AG09319 (cell line): ENCODE data around the gene ST8SIA4.

Experiments
- DNase-seq: peaks from one replicate; pipeline ENCODE4 v3.0.0-alpha.2; 2010; ENCODE audit warnings: low read depth; ENCODE audit errors: extremely low read depth
- TF ChIP-seq, protein P1 (sequence below): IDR thresholded peaks from 2 replicates; pipeline ENCODE4 v1.5.1; 2011; ENCODE audit warnings: low read depth, mild to moderate bottlenecking, inconsistent platforms, low read length, moderate library complexity

The ST8SIA4 gene, protein sequence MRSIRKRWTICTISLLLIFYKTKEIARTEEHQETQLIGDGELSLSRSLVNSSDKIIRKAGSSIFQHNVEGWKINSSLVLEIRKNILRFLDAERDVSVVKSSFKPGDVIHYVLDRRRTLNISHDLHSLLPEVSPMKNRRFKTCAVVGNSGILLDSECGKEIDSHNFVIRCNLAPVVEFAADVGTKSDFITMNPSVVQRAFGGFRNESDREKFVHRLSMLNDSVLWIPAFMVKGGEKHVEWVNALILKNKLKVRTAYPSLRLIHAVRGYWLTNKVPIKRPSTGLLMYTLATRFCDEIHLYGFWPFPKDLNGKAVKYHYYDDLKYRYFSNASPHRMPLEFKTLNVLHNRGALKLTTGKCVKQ

DNA sequence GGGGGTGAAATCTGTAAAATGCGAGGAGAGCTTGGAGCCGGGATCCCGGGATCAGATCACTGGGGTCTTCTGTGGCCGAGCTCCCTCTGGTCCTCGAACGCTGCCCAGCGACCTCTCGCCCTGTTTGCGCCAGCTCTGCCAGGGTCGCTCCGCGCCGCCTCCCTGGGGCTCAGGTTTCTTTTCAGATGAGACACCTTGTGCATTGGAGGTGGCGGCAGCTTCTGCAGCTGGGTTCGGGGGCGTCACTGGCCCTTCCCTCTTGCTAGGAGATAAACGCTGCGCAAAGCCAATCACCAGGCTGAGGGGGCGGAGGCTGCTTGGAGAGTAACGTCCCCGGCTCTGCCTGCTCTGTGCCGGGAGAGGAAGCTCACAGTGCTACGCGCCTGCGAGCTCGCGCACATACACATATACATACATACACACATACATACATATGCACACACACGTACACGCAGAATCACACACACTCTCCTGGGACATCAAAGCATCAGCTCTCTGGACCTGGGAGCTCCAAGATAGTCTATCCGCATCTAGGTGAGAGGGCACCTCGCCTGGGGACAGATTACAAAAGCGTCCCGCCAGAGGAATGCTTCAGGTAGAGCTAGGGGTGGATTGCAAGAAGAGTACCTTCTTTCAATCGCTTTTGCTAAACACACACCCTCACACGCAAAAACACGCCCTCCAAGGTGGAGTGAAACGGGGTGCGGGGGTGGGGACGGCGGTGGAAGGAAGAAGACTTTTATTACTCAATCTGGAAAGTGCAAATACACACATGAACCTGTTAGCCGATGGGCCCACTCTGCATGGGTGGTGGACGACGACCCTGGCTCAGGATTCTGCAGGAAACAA is at the start of gene ST8SIA4:
ST8SIA4 (minus strand) TSS at position 244 of the 849 bp plus-strand sequence. CDS start 327 bp downstream, outside the sequence.
- TF ChIP-seq, protein P1, sequence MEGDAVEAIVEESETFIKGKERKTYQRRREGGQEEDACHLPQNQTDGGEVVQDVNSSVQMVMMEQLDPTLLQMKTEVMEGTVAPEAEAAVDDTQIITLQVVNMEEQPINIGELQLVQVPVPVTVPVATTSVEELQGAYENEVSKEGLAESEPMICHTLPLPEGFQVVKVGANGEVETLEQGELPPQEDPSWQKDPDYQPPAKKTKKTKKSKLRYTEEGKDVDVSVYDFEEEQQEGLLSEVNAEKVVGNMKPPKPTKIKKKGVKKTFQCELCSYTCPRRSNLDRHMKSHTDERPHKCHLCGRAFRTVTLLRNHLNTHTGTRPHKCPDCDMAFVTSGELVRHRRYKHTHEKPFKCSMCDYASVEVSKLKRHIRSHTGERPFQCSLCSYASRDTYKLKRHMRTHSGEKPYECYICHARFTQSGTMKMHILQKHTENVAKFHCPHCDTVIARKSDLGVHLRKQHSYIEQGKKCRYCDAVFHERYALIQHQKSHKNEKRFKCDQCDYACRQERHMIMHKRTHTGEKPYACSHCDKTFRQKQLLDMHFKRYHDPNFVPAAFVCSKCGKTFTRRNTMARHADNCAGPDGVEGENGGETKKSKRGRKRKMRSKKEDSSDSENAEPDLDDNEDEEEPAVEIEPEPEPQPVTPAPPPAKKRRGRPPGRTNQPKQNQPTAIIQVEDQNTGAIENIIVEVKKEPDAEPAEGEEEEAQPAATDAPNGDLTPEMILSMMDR = no peak
- DNase-seq = no peak

DNA sequence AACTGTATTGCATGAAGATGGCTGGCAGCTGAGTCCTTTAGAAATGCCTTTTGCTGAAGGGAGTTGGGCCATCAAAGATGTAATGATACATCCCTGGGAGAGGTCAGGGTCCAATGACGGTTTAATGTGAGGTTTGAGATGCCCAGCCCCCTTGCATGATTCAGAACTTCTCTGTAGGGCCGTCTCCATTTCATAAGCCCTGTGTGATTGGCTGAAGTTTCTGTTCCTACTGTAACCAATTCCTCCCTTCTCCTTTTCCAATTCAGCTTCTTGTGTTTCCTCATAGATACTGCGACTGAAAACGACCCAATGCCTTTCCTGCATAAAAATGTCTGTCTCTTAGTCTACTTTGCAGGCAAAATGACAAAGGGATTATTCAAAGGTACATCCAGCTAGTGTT is 47.9 kb upstream of the ST8SIA4 start:
- no peak for DNase-seq
- TF ChIP-seq, protein P1 = no peak

DNA sequence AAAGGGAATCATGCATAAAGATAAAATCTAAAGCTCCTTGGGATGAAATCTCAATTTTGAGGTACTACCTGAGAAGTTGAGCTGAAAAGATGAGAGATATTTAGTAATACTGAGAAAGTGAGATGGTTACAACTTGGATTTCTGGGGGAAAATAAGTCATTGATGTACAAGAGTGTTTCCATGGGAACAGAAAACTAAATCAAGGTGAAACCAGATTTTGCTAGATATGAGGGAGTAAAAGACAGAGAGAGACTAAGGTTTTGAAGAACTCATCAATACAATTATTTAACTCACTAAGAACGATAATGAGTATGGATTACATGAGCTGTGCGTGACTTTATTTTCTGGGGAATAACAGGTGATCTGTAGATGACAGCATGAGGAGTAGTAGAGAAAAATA is 10.2 kb upstream of the ST8SIA4 start:
- DNase-seq = no peak

DNA sequence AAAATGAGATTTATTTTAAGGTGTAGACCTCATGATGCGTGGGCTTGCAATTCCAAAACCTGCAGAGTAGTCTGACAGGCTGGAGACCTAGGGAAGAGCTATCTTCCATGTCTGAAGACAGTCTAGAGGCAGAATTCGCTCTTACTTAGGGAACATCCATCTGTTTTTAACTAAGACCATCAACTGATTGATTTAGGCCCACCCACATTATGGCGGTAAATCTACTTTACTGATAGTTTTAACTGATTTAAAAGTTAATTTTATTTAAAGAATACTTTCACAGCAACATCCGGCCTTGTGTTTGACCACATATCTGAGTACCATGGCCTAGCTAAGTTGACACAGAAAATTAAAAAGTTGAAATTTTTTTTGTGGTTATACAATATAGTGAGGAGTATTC is 6.0 kb upstream of the ST8SIA4 start:
- no peak for DNase-seq
- TF ChIP-seq, protein P1 = no peak

More for the DNA sequence above, 10.2 kb upstream of the ST8SIA4 start:
- TF ChIP-seq, protein P1 = no peak

DNA sequence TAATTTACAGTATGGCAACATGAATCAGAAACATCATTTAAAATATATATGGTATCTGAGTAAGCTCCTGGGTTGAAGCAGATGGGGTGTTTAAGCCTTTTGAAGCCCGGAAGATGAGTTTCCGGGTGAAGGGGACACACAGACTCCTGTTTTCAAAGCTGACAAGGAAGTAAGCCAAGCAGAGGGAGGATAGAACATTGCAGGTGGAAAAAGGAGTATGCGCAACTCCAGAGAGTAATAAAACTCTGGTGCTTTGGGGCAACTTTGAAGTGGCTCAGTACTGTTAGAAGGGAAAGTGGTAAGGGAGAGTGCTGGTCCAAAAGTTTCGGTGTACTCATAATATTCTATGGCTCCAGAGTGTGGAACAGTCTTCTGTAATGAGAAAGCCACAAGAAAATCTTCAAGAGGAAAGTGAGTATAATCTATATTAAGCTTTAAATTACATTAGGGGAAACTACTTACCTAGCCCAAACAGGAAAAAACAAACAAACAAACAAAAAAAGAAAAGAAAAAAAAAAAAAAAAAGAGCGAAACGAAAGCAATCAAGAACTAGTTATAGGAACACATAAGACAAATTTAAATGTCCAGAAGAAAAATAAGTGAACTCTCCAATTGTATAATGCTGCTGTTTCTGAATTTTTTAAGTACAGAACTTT is 2.3 kb upstream of the ST8SIA4 start:
- no peak for DNase-seq
- TF ChIP-seq, protein P1 = no peak

DNA sequence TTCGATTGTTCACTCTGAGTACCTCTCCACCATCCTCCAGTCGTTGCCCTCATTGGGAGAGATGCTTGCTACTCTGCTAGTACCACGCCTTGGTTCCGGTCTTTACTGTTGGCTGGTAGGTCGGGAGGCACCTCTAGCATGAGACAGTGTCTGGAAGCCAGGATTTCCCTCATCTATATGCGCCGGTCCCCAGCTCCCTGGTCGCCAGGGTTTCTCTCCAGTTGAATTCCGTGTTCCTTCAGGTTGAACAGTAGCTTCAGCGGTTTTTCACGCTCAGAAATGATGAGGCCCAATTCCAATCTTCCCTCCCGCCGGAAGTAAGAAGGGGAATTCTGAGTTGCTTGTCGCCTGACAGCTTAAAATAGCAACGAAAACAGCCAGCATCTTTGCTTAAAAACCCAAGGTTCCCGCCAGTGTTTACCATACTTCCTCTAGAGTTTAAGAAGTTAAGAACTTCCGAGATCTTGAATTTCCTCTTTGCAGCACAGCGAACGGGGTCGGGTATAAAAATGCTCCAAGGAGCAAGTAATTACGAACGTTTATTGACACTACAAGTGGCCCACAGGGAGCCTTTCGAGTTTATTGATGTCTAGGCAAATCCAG is 1.3 kb upstream of the ST8SIA4 start:
- no peak for DNase-seq
- TF ChIP-seq, protein P1 = no peak
